Measurements from ENCODE around the gene NAPEPLD. TPM values are rescaled to one million over a fixed set of nuclear protein-coding genes. Genes with fewer than 3 reads are reported as not detected.

The NAPEPLD gene
- total RNA-seq, 1 experiment from 2014 or later = 22.6 TPM

GRCh38 chr7:103140685-103141084, 8.2 kb downstream of the NAPEPLD start:
- ChIA-PET CTCF (no interaction called here), POLR2A (ENCODE audit: unreplicated experiment) (no interaction called here)
- Histone ChIP-seq H3F3A (ENCODE audit: insufficient read depth, low read depth) (no peaks in the 10 kb centered on the region), H3K27me3 (ENCODE audit: insufficient read depth, low read depth) (no peaks in the 10 kb centered on the region), H3K4me1 (replicated peaks; ENCODE audit: insufficient read depth) (0 out of 2 replicates have a peak, but pooled peaks cover 6% of the 10 kb centered on the region), H3K9me2 (ENCODE audit: insufficient read depth) (no peaks in the 10 kb centered on the region), H3K79me2 (ENCODE audit: low read depth) (no peaks in the 10 kb centered on the region; the same call in 1 of the 2 replicates), H3K27ac (no peak overlapping the region), H4K20me1 (ENCODE audit: insufficient read depth) (no peaks in the 10 kb centered on the region), H3K9me3 (ENCODE audit: insufficient read depth, low read depth) (no peaks in the 10 kb centered on the region), H3K36me3 (ENCODE audit: low read depth) (no peaks in the 10 kb centered on the region), H3K4me2 (no peak overlapping the region), H3K4me3 (no peak overlapping the region), H2AFZ (no peak overlapping the region)
- intact Hi-C loops (cut with micrococcal nuclease; ENCODE audit: unreplicated experiment) = no loop called here
- BruUV-seq (replicated peaks) = no TSS peak
- DNase-seq = no peak
- TF ChIP-seq CTCF (conservative IDR thresholded peaks at IDR 0.05) = no peak
- no peak for TF ChIP-seq EZH2 (IDR thresholded peaks at IDR 0.05; ENCODE audit: low read depth)

GRCh38 chr7:103140061-103140460, 8.8 kb downstream of the NAPEPLD start:
- intact Hi-C loops (cut with micrococcal nuclease; ENCODE audit: unreplicated experiment) = no loop called here
- Histone ChIP-seq H3K36me3 (ENCODE audit: low read depth) (no peaks in the 10 kb centered on the region), H3K79me2 (ENCODE audit: low read depth) (no peaks in the 10 kb centered on the region), H4K20me1 (ENCODE audit: insufficient read depth) (no peaks in the 10 kb centered on the region), H3K4me2 (no peak overlapping the region), H3F3A (ENCODE audit: insufficient read depth, low read depth) (no peaks in the 10 kb centered on the region), H2AFZ (no peak overlapping the region), H3K4me1 (replicated peaks; ENCODE audit: insufficient read depth) (0 out of 2 replicates have a peak, but pooled peaks cover 6% of the 10 kb centered on the region), H3K27ac (no peak overlapping the region), H3K9me3 (ENCODE audit: insufficient read depth, low read depth) (no peaks in the 10 kb centered on the region), H3K9me2 (ENCODE audit: insufficient read depth) (no peaks in the 10 kb centered on the region), H3K27me3 (ENCODE audit: insufficient read depth, low read depth) (no peaks in the 10 kb centered on the region), H3K4me3 (no peak overlapping the region)
- ChIA-PET POLR2A (ENCODE audit: unreplicated experiment) (no interaction called here), CTCF (no interaction called here)
- no TSS peak for BruUV-seq (replicated peaks)
- no peak for DNase-seq
- no peak for TF ChIP-seq CTCF (conservative IDR thresholded peaks at IDR 0.05)
- TF ChIP-seq EZH2 (IDR thresholded peaks at IDR 0.05; ENCODE audit: low read depth) = no peak

- Histone ChIP-seq H2AFZ (no peak overlapping the region), H3K79me2 (ENCODE audit: low read depth) (no peaks in the 10 kb centered on the region), H3K27me3 (ENCODE audit: insufficient read depth, low read depth) (no peaks in the 10 kb centered on the region), H3F3A (ENCODE audit: insufficient read depth, low read depth) (no peaks in the 10 kb centered on the region), H3K4me2 (no peak overlapping the region), H3K4me3 (no peak overlapping the region), H3K36me3 (ENCODE audit: low read depth) (no peaks in the 10 kb centered on the region), H3K4me1 (replicated peaks; ENCODE audit: insufficient read depth) (peaks cover 5% of the 10 kb centered on the region; the same call in 1 of the 2 replicates), H3K9me3 (ENCODE audit: insufficient read depth, low read depth) (no peaks in the 10 kb centered on the region), H3K27ac (no peak overlapping the region), H3K9me2 (ENCODE audit: insufficient read depth) (no peaks in the 10 kb centered on the region), H4K20me1 (ENCODE audit: insufficient read depth) (no peaks in the 10 kb centered on the region)
- CTCF ChIA-PET = no interaction called here
- POLR2A ChIA-PET (ENCODE audit: unreplicated experiment) = no interaction called here
- intact Hi-C loops (cut with micrococcal nuclease; ENCODE audit: unreplicated experiment) = no loop called here
- no TSS peak for BruUV-seq (replicated peaks)
- TF ChIP-seq EZH2 (IDR thresholded peaks at IDR 0.05; ENCODE audit: low read depth) = no peak
- no peak for TF ChIP-seq CTCF (conservative IDR thresholded peaks at IDR 0.05)
- DNase-seq = no peak
Measured at GRCh38 chr7:103134836-103135554, 13.9 kb downstream of the NAPEPLD start.

Measured in PC-9 (cell line).